NCI-H2196 treated with DMSO at 0.1 percent for 48 hours (cell line): ENCODE measurements around the gene RNU5B-1.
A peak's percentile ranks its signal among the peaks of the same experiment; 100 is the strongest.

ENCODE experiments used
- DNase-seq: peaks from one replicate; lab custom pipeline; 2025; ENCODE audit not compliant: unreplicated experiment; lab: John Stamatoyannopoulos, UW

Gene RNU5B-1

GRCh38 chr15:65287520-65287855 lies 17.0 kb upstream of the RNU5B-1 start:
- no peak for DNase-seq

GRCh38 chr15:65289261-65289854 lies 15.1 kb upstream of the RNU5B-1 start:
- no peak for DNase-seq

- no peak for DNase-seq
These were observed 14.2 kb upstream of the RNU5B-1 start for GRCh38 chr15:65290228-65290627.

GRCh38 chr15:65292938-65293518 lies 11.4 kb upstream of the RNU5B-1 start:
- DNase-seq = no peak

GRCh38 chr15:65298731-65299130 lies 5.7 kb upstream of the RNU5B-1 start:
- DNase-seq = no peak

GRCh38 chr15:65300924-65301441 lies 3.5 kb upstream of the RNU5B-1 start:
- DNase-seq = no peak

- DNase-seq = no peak
These were observed 2.4 kb upstream of the RNU5B-1 start for GRCh38 chr15:65302061-65302460.

GRCh38 chr15:65303687-65304380 lies 643 bp upstream of the RNU5B-1 start:
- peak; percentile 33 for DNase-seq

GRCh38 chr15:65305150-65305758 lies 777 bp downstream of the RNU5B-1 start:
- no peak for DNase-seq

- no peak for DNase-seq
These were observed 1.3 kb downstream of the RNU5B-1 start for GRCh38 chr15:65305776-65306175.

- DNase-seq = no peak
These were observed 2.1 kb downstream of the RNU5B-1 start for GRCh38 chr15:65306551-65306950.

GRCh38 chr15:65307978-65308377 lies 3.5 kb downstream of the RNU5B-1 start:
- DNase-seq = no peak

- no peak for DNase-seq
These were observed 5.5 kb downstream of the RNU5B-1 start for GRCh38 chr15:65309882-65310418.

GRCh38 chr15:65310431-65311137 lies 6.1 kb downstream of the RNU5B-1 start:
- no peak for DNase-seq

GRCh38 chr15:65311760-65312159 lies 7.3 kb downstream of the RNU5B-1 start:
- no peak for DNase-seq

- no peak for DNase-seq
These were observed 8.0 kb downstream of the RNU5B-1 start for GRCh38 chr15:65312400-65312916.

GRCh38 chr15:65318870-65319356 lies 14.4 kb downstream of the RNU5B-1 start:
- DNase-seq = peak; percentile 37

- peak; percentile 54 for DNase-seq
These were observed 18.6 kb downstream of the RNU5B-1 start for GRCh38 chr15:65323071-65323511.

GRCh38 chr15:65326117-65326526 lies 21.6 kb downstream of the RNU5B-1 start:
- DNase-seq = peak; percentile 13

- no peak for DNase-seq
These were observed 22.3 kb downstream of the RNU5B-1 start for GRCh38 chr15:65326818-65327217.
